ENCODE data around the gene MSANTD7. TPM values are rescaled to one million over a fixed set of nuclear protein-coding genes. Genes with fewer than 3 reads are reported as not detected.

Gene MSANTD7
- total RNA-seq, 1 experiment from 2014 or later = 14.3 TPM

DNA sequence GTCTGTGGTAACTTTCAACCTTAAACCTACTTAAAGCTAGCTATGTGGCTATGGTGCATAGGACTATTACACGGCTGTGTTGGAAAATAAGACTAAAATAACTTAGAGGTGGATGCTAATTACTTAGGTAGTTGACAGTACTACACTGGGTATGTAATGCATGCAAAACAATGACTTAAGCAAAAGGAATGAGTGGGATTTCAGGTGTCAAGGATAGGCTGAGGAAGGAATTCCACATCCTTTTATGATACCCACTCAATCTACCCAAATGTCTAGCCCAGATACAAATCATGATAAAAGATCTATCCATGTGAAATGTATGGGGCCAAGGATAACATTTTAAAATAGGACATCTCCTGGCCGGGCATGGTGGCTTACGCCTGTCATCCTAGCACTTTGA lies 14.1 kb upstream of the MSANTD7 start:
- peaks cover 0 to 10% of the 10 kb centered on the region in 2 experiments; a peak in 1 of 4 replicates for H3K4me1 ChIP-seq (ENCODE audit: control insufficient read depth in 1 of 2, insufficient read depth in 2 of 2, low read length in 2 of 2)
- H3K27me3 ChIP-seq (ENCODE audit: insufficient read depth, low read length) = peaks cover 3% of the 10 kb centered on the region; the same call in 1 of the 2 replicates
- ChIA-PET CTCF (interaction anchor here (0.9 to 2.0 kb wide), 9 partner anchors 7 to 328 kb away, joined by 3 to 16 read pairs (median 4); partner anchors contain the start of genes CDNF, HSPA14 and MSANTD7), RAD21 (ENCODE audit: low non-redundant PET in 1 of 2, low total read pairs in 2 of 2, uncharacterized antibody in 2 of 2, unreplicated experiment in 2 of 2) (interaction anchor here (0.7 to 1.3 kb wide), 2 partner anchors 24 to 287 kb away, joined by 3 to 4 read pairs; no protein-coding TSS in a partner anchor), POLR2A (interaction anchor here (1.3 kb wide), 1 partner anchor 14 kb away, joined by 4 read pairs; the partner anchor contains the start of genes CDNF, HSPA14 and MSANTD7)
- H3K36me3 ChIP-seq (ENCODE audit: control insufficient read depth in 1 of 2, insufficient read depth in 2 of 2, low read length in 2 of 2) = no peaks in the 10 kb centered on the region
- DNase-seq (ENCODE audit: low read depth, low spot score) = no peak
- H3K27ac ChIP-seq (ENCODE audit: low read depth, low read length) = no peak overlapping the region
- H3K79me2 ChIP-seq (ENCODE audit: insufficient read depth, low read length) = no peaks in the 10 kb centered on the region
- no peak overlapping the region for H3K9ac ChIP-seq (ENCODE audit: low read length)
- H2AFZ ChIP-seq (ENCODE audit: low read depth, low read length, poor library complexity, severe bottlenecking) = no peak overlapping the region
- BruUV-seq (replicated peaks) = no TSS peak
- intact Hi-C loops (cut with micrococcal nuclease) = loop anchor here (1.0 to 10.0 kb wide), 3 partner anchors 287 to 429 kb away; no protein-coding TSS in a partner anchor
- H3K4me2 ChIP-seq (ENCODE audit: low read length) = no peak overlapping the region
- no peaks in the 10 kb centered on the region for H3K9me2 ChIP-seq (ENCODE audit: insufficient read depth)
- H3K4me3 ChIP-seq (replicated peaks in 1 of 2; ENCODE audit: low read depth in 1 of 2, low read length in 2 of 2) = no peak overlapping the region
- H3K9me3 ChIP-seq (ENCODE audit: control insufficient read depth in 1 of 2, insufficient read depth in 1 of 2, low read depth in 1 of 2, low read length in 2 of 2) = no peaks in the 10 kb centered on the region
- no peak for TF ChIP-seq EZH2 (IDR thresholded peaks at IDR 0.05)
- TF ChIP-seq, protein P1, sequence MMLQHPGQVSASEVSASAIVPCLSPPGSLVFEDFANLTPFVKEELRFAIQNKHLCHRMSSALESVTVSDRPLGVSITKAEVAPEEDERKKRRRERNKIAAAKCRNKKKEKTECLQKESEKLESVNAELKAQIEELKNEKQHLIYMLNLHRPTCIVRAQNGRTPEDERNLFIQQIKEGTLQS (IDR thresholded peaks at IDR 0.05) = no peak
- TF ChIP-seq ELF1 (IDR thresholded peaks at IDR 0.05; ENCODE audit: borderline replicate concordance, low read depth) = no peak
- TF ChIP-seq CBX3 (IDR thresholded peaks at IDR 0.05; ENCODE audit: low read depth) = no peak
- no peak for TF ChIP-seq POLR2AphosphoS5 (IDR thresholded peaks at IDR 0.05; ENCODE audit: low read depth, low read length)
- no peak for TF ChIP-seq SIN3A (IDR thresholded peaks at IDR 0.05; ENCODE audit: low read depth)
- TF ChIP-seq YY1 (IDR thresholded peaks at IDR 0.05; ENCODE audit: extremely low read depth, insufficient replicate concordance, low read depth, low read length) = no peak
- TF ChIP-seq, protein P2, sequence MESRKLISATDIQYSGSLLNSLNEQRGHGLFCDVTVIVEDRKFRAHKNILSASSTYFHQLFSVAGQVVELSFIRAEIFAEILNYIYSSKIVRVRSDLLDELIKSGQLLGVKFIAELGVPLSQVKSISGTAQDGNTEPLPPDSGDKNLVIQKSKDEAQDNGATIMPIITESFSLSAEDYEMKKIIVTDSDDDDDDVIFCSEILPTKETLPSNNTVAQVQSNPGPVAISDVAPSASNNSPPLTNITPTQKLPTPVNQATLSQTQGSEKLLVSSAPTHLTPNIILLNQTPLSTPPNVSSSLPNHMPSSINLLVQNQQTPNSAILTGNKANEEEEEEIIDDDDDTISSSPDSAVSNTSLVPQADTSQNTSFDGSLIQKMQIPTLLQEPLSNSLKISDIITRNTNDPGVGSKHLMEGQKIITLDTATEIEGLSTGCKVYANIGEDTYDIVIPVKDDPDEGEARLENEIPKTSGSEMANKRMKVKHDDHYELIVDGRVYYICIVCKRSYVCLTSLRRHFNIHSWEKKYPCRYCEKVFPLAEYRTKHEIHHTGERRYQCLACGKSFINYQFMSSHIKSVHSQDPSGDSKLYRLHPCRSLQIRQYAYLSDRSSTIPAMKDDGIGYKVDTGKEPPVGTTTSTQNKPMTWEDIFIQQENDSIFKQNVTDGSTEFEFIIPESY (IDR thresholded peaks at IDR 0.05; ENCODE audit: extremely low read depth, insufficient replicate concordance, low read length) = no peak
- TF ChIP-seq SP1 (IDR thresholded peaks at IDR 0.05; ENCODE audit: low read depth) = no peak
- TF ChIP-seq EZH2phosphoT487 (IDR thresholded peaks at IDR 0.05; ENCODE audit: borderline replicate concordance) = no peak
- TF ChIP-seq FOSL1 (IDR thresholded peaks at IDR 0.05; ENCODE audit: low read depth) = no peak
- no peak for TF ChIP-seq JUND (IDR thresholded peaks at IDR 0.05)
- no peak for TF ChIP-seq TCF7L2 (IDR thresholded peaks at IDR 0.05; ENCODE audit: borderline replicate concordance, extremely low read depth, insufficient read depth, insufficient read length)
- TF ChIP-seq ZFX (IDR thresholded peaks at IDR 0.05) = no peak
- TF ChIP-seq EGR1 (IDR thresholded peaks at IDR 0.05; ENCODE audit: low read depth) = no peak
- no peaks in the 10 kb centered on the region for H4K20me1 ChIP-seq (ENCODE audit: insufficient read depth)
- no peak for ATAC-seq
